HG02852 (cell line): ENCODE measurements around the gene SLC17A4.
A peak's percentile ranks its signal among the peaks of the same experiment; 100 is the strongest.

ENCODE experiments used
- ATAC-seq: cut with Tn5 transposase; IDR thresholded peaks from one replicate; pipeline ENCODE4 v1.9.1; 2021; ENCODE audit warnings: mild to moderate bottlenecking, moderate library complexity; ENCODE audit not compliant: unreplicated experiment

The SLC17A4 gene

GRCh38 chr6:25794784-25795183 lies 40.2 kb downstream of the SLC17A4 start:
- no peak for ATAC-seq

- no peak for ATAC-seq
Measured at GRCh38 chr6:25801436-25801835, 46.9 kb downstream of the SLC17A4 start.

DNA sequence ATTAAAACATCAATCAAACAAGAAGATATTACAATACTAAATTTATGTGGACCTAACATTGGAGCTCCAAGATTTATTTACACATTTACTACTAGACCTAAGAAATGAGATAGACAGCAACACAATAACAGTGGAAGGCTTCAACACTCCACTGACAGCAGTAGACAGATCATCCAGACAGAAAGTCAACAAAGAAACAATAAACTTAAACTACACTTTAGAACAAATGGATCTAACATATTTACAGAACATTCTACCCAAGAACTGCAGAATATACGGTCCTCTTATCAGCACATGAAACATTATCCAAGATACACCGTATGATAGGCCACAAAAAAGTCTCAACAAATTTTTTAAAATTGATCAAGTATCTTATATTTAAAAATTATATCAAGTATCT lies 50.3 kb downstream of the SLC17A4 start:
- no peak for ATAC-seq

GRCh38 chr6:25815194-25815593 lies 60.7 kb downstream of the SLC17A4 start:
- no peak for ATAC-seq

- no peak for ATAC-seq
Measured at GRCh38 chr6:25816252-25816651, 61.7 kb downstream of the SLC17A4 start.

- no peak for ATAC-seq
Measured at GRCh38 chr6:25821341-25821740, 66.8 kb downstream of the SLC17A4 start.

- peak; percentile 88 for ATAC-seq
Measured at GRCh38 chr6:25829375-25829774, 74.8 kb downstream of the SLC17A4 start.

GRCh38 chr6:25830458-25830857 lies 75.9 kb downstream of the SLC17A4 start:
- no peak for ATAC-seq
